K562 (cell line): ENCODE data around the gene CHMP1A. TPM values are rescaled to one million over a fixed set of nuclear protein-coding genes. Genes with fewer than 3 reads are reported as not detected.

Source experiments
- ATAC-seq: fragments of 200-7000 bp; cut with Tn5 transposase; 3 replicates; pipeline ENCODE4 v1.9.1; 2020; ENCODE audit warnings: moderate library complexity
- BruUV-seq: library from RNA; stranded (reverse); fragments of 400-500 nt; replicated peaks from 2 replicates; lab custom pipeline; 2021; lab: Mats Ljungman, UMichigan
- CTCF ChIA-PET: fragments of 300-600 bp; formaldehyde crosslinking; extraction: SDS; loops from one replicate; lab custom pipeline; 2021; ENCODE audit warnings: low intra/inter-chr PET ratio; lab: Yijun Ruan, JAX
- POLR2A ChIA-PET: fragments of 300-600, 350-650 bp; sonication (Branson Sonifier 250); formaldehyde crosslinking; extraction: SDS; loops from one replicate; lab custom pipeline; 2021; ENCODE audit warnings: antibody characterized with exemption, inconsistent platforms; lab: Yijun Ruan, JAX
- DNase-seq, 4 experiments: peaks; one replicate each; pipeline versions ENCODE4 v3.0.0 to v3.0.0-alpha.2; 2011 to 2018; ENCODE audit warnings: low spot score in 3 of 4, mixed read lengths in 3 of 4; ENCODE audit errors: extremely low read depth in 1 of 4
- FAIRE-seq: peaks from 2 replicates; lab custom pipeline; 2011; peaks lifted over from hg19 to GRCh38; lab: Jason Lieb, UNC
- H2AFZ ChIP-seq: 2 replicates; pipeline ENCODE4 v1.6.0; 2011; ENCODE audit warnings: low read depth, low read length, control low read depth, inconsistent platforms
- H3K27ac ChIP-seq: fragments of 200-600 bp; 3 replicates; pipeline ENCODE4 v1.8.0; 2011; ENCODE audit warnings: low read depth, mild to moderate bottlenecking, control low read depth, inconsistent platforms, low read length, moderate library complexity, mixed read lengths; ENCODE audit errors: extremely low read depth
- H3K27me3 ChIP-seq, 2 experiments: fragments of 300-600 bp in 1 of 2; 2 replicates in 1 of 2; 3 replicates in 1 of 2; pipeline versions ENCODE4 v1.6.0 to v1.8.0; 2011; ENCODE audit warnings: inconsistent platforms in 2 of 2, low read length in 2 of 2, mild to moderate bottlenecking in 1 of 2, mixed read lengths in 1 of 2, moderate library complexity in 1 of 2; ENCODE audit not compliant: control insufficient read depth in 2 of 2, insufficient read depth in 2 of 2
- H3K36me3 ChIP-seq: fragments of 300-600 bp; 3 replicates; pipeline ENCODE4 v1.8.0; 2011; ENCODE audit warnings: mild to moderate bottlenecking, low read length, inconsistent platforms; ENCODE audit not compliant: control insufficient read depth, insufficient read depth
- H3K4me1 ChIP-seq, 2 experiments: fragments of 200-600 bp in 1 of 2; replicated peaks in 1 of 2; 2 replicates in 1 of 2; 3 replicates in 1 of 2; pipeline versions ENCODE4 v1.5.1 to v1.8.0; 2011; ENCODE audit warnings: inconsistent platforms in 2 of 2, low read length in 2 of 2, mild to moderate bottlenecking in 1 of 2, mixed read lengths in 1 of 2, moderate library complexity in 1 of 2; ENCODE audit not compliant: control insufficient read depth in 2 of 2, insufficient read depth in 2 of 2
- H3K4me2 ChIP-seq: 2 replicates; pipeline ENCODE4 v1.6.1; 2011; ENCODE audit warnings: low read length, control low read depth, inconsistent platforms, mixed read lengths; ENCODE audit not compliant: insufficient read depth
- H3K4me3 ChIP-seq: fragments of 200-600 bp; sonication (generic), shearing (Covaris generic); 2 replicates; pipeline ENCODE4 v1.5.1; 2016; ENCODE audit warnings: control low read depth, inconsistent platforms
- H3K79me2 ChIP-seq: fragments of 200-600 bp; 3 replicates; pipeline ENCODE4 v1.8.0; 2011; ENCODE audit warnings: low read length, inconsistent platforms; ENCODE audit not compliant: control insufficient read depth, insufficient read depth
- H3K9ac ChIP-seq, 2 experiments: 2 replicates each; pipeline versions ENCODE4 v1.6.0 to v1.6.1; 2011; ENCODE audit warnings: low read depth in 2 of 2, low read length in 2 of 2, control low read depth in 1 of 2, inconsistent platforms in 1 of 2, mild to moderate bottlenecking in 1 of 2, mixed read lengths in 1 of 2; ENCODE audit not compliant: insufficient read depth in 1 of 2
- H3K9me1 ChIP-seq: one replicate; pipeline ENCODE4 v1.6.0; 2011; ENCODE audit warnings: inconsistent platforms, mild to moderate bottlenecking, low read length, moderate library complexity; ENCODE audit not compliant: control insufficient read depth, insufficient read depth
- H3K9me3 ChIP-seq: replicated peaks from 2 replicates; pipeline ENCODE4 v1.5.1; 2011; ENCODE audit warnings: low read depth, low read length, inconsistent platforms; ENCODE audit not compliant: control insufficient read depth, insufficient read depth
- H4K20me1 ChIP-seq: replicated peaks from 2 replicates; pipeline ENCODE4 v1.6.1; 2011; ENCODE audit warnings: low read length, inconsistent platforms, mixed read lengths; ENCODE audit not compliant: control insufficient read depth, insufficient read depth
- ELF2 ChIP-seq: fragments of 250-450 bp; sonication (Bioruptor Pico); IDR thresholded peaks from 2 replicates; pipeline ENCODE4 v1.5.0; 2021; ENCODE audit warnings: mild to moderate bottlenecking
- FOXK1 ChIP-seq: sonication (generic); formaldehyde crosslinking; IDR thresholded peaks from 2 replicates; pipeline ENCODE4 v1.8.0; 2022; ENCODE audit warnings: missing genetic modification reagents, mild to moderate bottlenecking, borderline replicate concordance
- FOXP1 ChIP-seq: sonication (generic); formaldehyde crosslinking; IDR thresholded peaks from 2 replicates; pipeline ENCODE4 v1.8.0; 2022; ENCODE audit warnings: mild to moderate bottlenecking, missing genetic modification reagents
- NCOA4 ChIP-seq: fragments of 450-650 bp; IDR thresholded peaks from 2 replicates; pipeline ENCODE4 v1.6.1; 2018; ENCODE audit warnings: mild to moderate bottlenecking; ENCODE audit not compliant: partially characterized antibody
- PHF20 ChIP-seq: fragments of 450-650 bp; IDR thresholded peaks from 2 replicates; pipeline ENCODE4 v1.6.1; 2018; ENCODE audit not compliant: partially characterized antibody
- SMAD1 ChIP-seq: fragments of 150-350 bp; IDR thresholded peaks from 2 replicates; pipeline ENCODE4 v1.6.1; 2014; ENCODE audit warnings: low read length, low read depth; ENCODE audit not compliant: partially characterized antibody
- YBX1 ChIP-seq: fragments of 450-650 bp; IDR thresholded peaks from 2 replicates; pipeline ENCODE4 v1.7.1; 2016; ENCODE audit warnings: mild to moderate bottlenecking
- ZFP36 ChIP-seq: fragments of 150-350 bp; IDR thresholded peaks from 2 replicates; pipeline ENCODE4 v1.6.1; 2018; ENCODE audit warnings: low read length, low read depth; ENCODE audit not compliant: partially characterized antibody
- WGBS: fragments of 100-300 bp; shearing (Covaris generic); methylation state at CpG from one replicate; pipeline ENCODE4 v1.1.6; 2016; ENCODE audit warnings: low coverage, mixed read lengths; ENCODE audit not compliant: insufficient coverage; ENCODE audit errors: missing lambda C conversion rate; 5-methylcytosine and 5-hydroxymethylcytosine counted together
- in situ Hi-C: fragments of 300-500 bp; cut with MboI; formaldehyde crosslinking; loops from 4 replicates; pipeline ENCODE4 v1.15.0; 2018; ENCODE audit warnings: inconsistent platforms, mixed read lengths
- intact Hi-C: fragments of 100-400 bp; cut with micrococcal nuclease; formaldehyde crosslinking; loops from 2 replicates; pipeline ENCODE4 v1.14.2; 2022
- polyA plus RNA-seq, 8 experiments: library from polyadenylated mRNA; depleted of rRNA in 4 of 8; stranded (reverse) in 5 of 8; unstranded in 3 of 8; fragments of >200 nt; fragmentation: Nextera tagmentation in 2 of 8; fragmentation: Illumina TruSeq in 1 of 8; extraction: Ambion mirVana in 2 of 8; extraction: Trizol in 1 of 8; gene quantifications; 2 replicates each; pipeline versions ENCODE4 v1.2.1 to v1.2.3, GENCODE V29; 2011 to 2014; ENCODE audit warnings: inconsistent platforms in 1 of 8, missing spikeins in 1 of 8
- total RNA-seq, 7 experiments: library from RNA; depleted of rRNA in 6 of 7; stranded (reverse); fragments of >200 nt in 6 of 7; fragmentation: Illumina TruSeq in 2 of 7; extraction: Trizol in 2 of 7; gene quantifications; 2 replicates each; pipeline versions ENCODE4 v1.2.1 to v1.2.3, GENCODE V29; 2011 to 2021; ENCODE audit warnings: low replicate concordance in 1 of 7
- TF ChIP-seq, protein P1 (sequence below): fragments of 450-650 bp; IDR thresholded peaks from 2 replicates; pipeline ENCODE4 v1.6.1; 2016; ENCODE audit warnings: antibody characterized with exemption
- TF ChIP-seq, protein P2 (sequence below): fragments of 450-650 bp; formaldehyde crosslinking; IDR thresholded peaks from 2 replicates; pipeline ENCODE4 v1.4.0; 2020; ENCODE audit warnings: mild to moderate bottlenecking, mixed read lengths

Gene CHMP1A
- total and polyA plus RNA-seq, 9 of the 15 experiments (the other 6 are each of a cell fraction or from before 2014, with no cell fraction given), result 0.83 to 79.9 (median 45.2) TPM

DNA sequence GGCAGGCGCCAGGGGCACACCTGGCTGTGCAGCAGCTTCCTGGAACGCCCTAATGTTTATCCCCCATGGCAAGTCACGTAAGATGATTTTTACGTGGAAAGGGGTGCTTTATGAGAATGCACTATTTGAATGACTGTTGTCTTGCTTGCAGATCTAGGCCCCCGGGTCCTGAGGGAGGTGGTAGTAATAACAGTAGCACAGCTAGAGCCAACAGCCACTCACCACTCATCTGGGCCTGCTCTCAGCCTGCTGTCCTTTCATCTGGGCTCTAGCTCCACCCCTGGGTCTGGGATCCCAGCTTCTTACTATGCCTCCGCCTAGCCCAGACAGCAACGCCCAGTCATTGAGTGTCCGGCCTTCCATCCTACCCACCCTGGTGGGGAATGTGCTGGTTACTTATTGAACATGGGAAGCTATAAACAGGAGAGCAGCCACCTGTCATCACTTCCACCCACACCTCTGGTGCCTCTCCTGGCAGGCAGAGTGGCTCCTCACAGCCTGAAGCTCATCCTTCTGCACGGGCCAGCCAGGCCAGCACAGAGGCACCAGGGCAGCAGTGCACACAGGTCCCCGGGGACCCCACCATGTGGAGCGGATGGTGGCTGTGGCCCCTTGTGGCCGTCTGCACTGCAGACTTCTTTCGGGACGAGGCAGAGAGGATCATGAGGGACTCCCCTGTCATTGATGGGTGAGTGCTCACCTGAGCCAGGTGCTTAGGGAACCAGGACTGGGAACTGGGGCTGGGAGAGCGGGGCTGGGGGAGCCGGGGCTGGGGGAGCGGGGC lies 27.5 kb downstream of the CHMP1A start:
- FAIRE-seq (no peak), DNase-seq (no peak), ATAC-seq (peak; percentile 55)
- H3K9me3 ChIP-seq, result no peaks in the 10 kb centered on the region
- WGBS, result 20% methylated on average over 13 of the region's 17 CpGs
- no peaks in the 10 kb centered on the region for H3K36me3 ChIP-seq
- in situ Hi-C loops, result no loop called here
- H3K4me3 ChIP-seq, result no peak overlapping the region
- POLR2A ChIA-PET, result interaction anchor here (0.6 to 1.5 kb wide), 6 partner anchors 8 to 347 kb away, joined by 3 to 5 read pairs (median 4); partner anchors contain the start of gene CHMP1A
- no peak overlapping the region for H3K4me2 ChIP-seq
- BruUV-seq, result no TSS peak
- intact Hi-C loops, result no loop called here
- H3K27me3 ChIP-seq, result peaks cover 28 to 64% of the 10 kb centered on the region in 2 experiments
- no peak for TF ChIP-seq YBX1
- TF ChIP-seq ELF2 (CRISPR knock-in tag), result no peak
- TF ChIP-seq, protein P1, sequence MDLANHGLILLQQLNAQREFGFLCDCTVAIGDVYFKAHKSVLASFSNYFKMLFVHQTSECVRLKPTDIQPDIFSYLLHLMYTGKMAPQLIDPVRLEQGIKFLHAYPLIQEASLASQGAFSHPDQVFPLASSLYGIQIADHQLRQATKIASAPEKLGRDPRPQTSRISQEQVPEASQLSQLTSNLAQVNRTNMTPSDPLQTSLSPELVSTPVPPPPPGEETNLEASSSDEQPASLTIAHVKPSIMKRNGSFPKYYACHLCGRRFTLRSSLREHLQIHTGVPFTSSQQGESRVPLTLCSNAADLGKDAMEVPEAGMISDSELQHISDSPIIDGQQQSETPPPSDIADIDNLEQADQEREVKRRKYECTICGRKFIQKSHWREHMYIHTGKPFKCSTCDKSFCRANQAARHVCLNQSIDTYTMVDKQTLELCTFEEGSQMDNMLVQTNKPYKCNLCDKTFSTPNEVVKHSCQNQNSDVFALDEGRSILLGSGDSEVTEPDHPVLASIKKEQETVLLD, result no peak
- TF ChIP-seq FOXP1 (CRISPR knock-in tag), result no peak
- TF ChIP-seq, protein P2, sequence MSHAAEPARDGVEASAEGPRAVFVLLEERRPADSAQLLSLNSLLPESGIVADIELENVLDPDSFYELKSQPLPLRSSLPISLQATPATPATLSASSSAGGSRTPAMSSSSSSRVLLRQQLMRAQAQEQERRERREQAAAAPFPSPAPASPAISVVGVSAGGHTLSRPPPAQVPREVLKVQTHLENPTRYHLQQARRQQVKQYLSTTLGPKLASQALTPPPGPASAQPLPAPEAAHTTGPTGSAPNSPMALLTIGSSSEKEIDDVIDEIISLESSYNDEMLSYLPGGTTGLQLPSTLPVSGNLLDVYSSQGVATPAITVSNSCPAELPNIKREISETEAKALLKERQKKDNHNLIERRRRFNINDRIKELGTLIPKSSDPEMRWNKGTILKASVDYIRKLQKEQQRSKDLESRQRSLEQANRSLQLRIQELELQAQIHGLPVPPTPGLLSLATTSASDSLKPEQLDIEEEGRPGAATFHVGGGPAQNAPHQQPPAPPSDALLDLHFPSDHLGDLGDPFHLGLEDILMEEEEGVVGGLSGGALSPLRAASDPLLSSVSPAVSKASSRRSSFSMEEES (CRISPR knock-in tag), result no peak
- TF ChIP-seq SMAD1, result no peak
- TF ChIP-seq PHF20, result no peak
- TF ChIP-seq NCOA4, result no peak
- no peak for TF ChIP-seq FOXK1 (CRISPR knock-in tag)
- no peak for TF ChIP-seq ZFP36
- no peaks in the 10 kb centered on the region for H4K20me1 ChIP-seq
- no peak overlapping the region for H3K9ac ChIP-seq
- H3K27ac ChIP-seq, result no peak overlapping the region
- H3K79me2 ChIP-seq, result no peaks in the 10 kb centered on the region
- peaks cover 0 to 21% of the 10 kb centered on the region in 2 experiments; a peak in 2 of 5 replicates for H3K4me1 ChIP-seq
- H2AFZ ChIP-seq, result no peak overlapping the region
- CTCF ChIA-PET, result no interaction called here
- H3K9me1 ChIP-seq, result no peaks in the 10 kb centered on the region
